ENCODE measurements around the gene NCKAP5.

The NCKAP5 gene

DNA sequence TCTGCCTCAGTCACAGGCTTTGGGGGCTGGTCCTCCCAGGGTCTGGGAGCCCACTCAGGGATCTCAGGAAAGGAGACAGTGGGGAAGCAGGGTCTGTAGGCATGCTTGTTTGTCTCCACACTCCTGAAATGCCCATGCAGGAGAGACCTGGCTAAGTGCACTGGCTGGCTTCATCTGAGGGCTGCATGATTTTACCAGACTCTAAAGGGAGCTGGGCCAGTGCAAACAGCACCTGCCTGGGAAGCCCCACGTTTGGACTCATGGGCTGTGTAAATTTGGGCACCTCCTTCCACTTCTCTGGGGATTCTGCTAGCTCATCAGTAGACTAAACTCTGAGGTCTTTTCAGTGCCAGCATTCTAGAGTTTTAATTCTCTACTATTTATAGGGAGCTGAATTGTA lies 931.9 kb downstream of the NCKAP5 start:
- Histone ChIP-seq H3K9ac (no peak overlapping the region), H3K4me1 (peaks cover 0 to 2% (median 0%) of the 10 kb centered on the region in 10 experiments; a peak in 2 of 20 replicates), H3K9me3 (replicated peaks in 1 of 11) (no peaks in the 10 kb centered on the region), H3K36me3 (no peaks in the 10 kb centered on the region), H3K4me3 (no peak overlapping the region), H3K27me3 (no peaks in the 10 kb centered on the region), H3K27ac (no peak overlapping the region), H3K4me2 (no peak overlapping the region), H4K20me1 (no peaks in the 10 kb centered on the region)
- no peak for TF ChIP-seq Cebpa-rat (IDR thresholded peaks at IDR 0.05)

GRCh38 chr2:132633635-132634034 lies 934.6 kb downstream of the NCKAP5 start:
- Histone ChIP-seq H3K27me3 (no peaks in the 10 kb centered on the region), H3K9me3 (replicated peaks in 1 of 11) (no peaks in the 10 kb centered on the region), H3K4me3 (no peak overlapping the region), H3K4me2 (no peak overlapping the region), H3K9ac (no peak overlapping the region), H4K20me1 (no peaks in the 10 kb centered on the region), H3K4me1 (no peaks in the 10 kb centered on the region), H3K27ac (no peak overlapping the region), H3K36me3 (no peaks in the 10 kb centered on the region)
- no peak for TF ChIP-seq Cebpa-rat (IDR thresholded peaks at IDR 0.05)

DNA sequence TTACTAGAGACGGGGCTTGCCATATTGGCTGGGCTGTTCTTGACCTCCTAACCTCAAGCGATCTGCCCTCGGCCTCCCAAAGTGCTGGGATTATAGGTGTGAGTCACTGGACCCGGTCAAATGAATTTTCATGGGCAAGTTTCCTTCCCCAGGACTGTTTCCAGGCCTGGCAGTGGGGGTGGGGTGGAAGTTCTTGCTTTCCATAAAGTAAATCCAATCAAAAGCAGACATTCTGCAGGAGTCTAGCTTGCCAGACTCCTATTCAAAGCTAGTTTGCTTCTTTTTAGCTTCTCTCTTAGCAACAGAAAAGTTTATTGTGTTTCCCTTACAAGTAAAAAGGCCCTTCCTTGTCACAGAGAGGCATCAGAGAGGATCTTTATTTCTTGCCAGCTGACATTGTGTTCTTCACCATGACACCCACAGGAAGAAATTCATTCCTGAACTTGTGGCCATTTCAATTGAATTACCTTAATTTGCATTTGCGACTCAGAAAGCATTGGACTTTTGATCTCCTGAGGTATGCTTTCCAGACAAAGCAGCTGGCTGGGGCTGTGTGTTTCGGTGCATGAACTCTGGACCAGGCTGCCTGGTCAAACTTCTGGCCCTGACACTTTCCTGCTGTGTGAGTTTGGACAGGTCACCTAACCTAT lies 936.1 kb downstream of the NCKAP5 start:
- Histone ChIP-seq H3K4me2 (no peak overlapping the region), H3K4me3 (no peak overlapping the region), H3K36me3 (no peaks in the 10 kb centered on the region), H3K9me3 (replicated peaks in 1 of 11) (no peaks in the 10 kb centered on the region), H3K27ac (no peak overlapping the region), H4K20me1 (no peaks in the 10 kb centered on the region), H3K27me3 (no peaks in the 10 kb centered on the region), H3K4me1 (no peaks in the 10 kb centered on the region), H3K9ac (no peak overlapping the region)
- TF ChIP-seq Cebpa-rat (IDR thresholded peaks at IDR 0.05) = no peak

DNA sequence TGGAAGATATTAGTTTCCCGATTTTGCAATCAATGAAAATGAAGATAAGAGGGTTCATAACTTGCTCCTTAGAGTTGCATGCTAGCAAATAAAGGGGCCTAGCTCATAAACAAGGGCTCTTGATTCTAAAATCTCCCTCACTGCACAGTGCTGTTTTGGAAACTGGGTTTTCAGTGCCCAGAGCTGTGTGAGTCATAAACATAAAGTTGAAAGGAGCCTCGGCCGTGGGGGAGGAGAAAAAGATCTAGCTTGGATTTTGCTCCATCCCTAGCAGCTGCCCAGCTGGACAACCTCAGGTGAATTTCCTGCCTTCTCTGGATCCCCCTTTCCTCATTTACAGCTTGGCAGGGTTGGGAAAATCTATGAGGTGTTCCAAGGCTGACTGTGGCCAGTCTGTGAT lies 940.7 kb downstream of the NCKAP5 start:
- Histone ChIP-seq H3K27me3 (no peaks in the 10 kb centered on the region), H3K4me2 (no peak overlapping the region), H3K27ac (no peak overlapping the region), H3K36me3 (no peaks in the 10 kb centered on the region), H4K20me1 (no peaks in the 10 kb centered on the region), H3K9me3 (replicated peaks in 1 of 11) (no peaks in the 10 kb centered on the region; a peak in 1 of 22 replicates), H3K9ac (no peak overlapping the region), H3K4me1 (no peaks in the 10 kb centered on the region), H3K4me3 (no peak overlapping the region)
- no peak for TF ChIP-seq Cebpa-rat (IDR thresholded peaks at IDR 0.05)

GRCh38 chr2:132623096-132623839 lies 945.0 kb downstream of the NCKAP5 start:
- no peaks in the 10 kb centered on the region; a peak in 1 of 22 replicates for H3K9me3 ChIP-seq (replicated peaks in 1 of 11)
- H3K27ac ChIP-seq = no peak overlapping the region
- TF ChIP-seq Cebpa-rat (IDR thresholded peaks at IDR 0.05) = no peak
- H3K9ac ChIP-seq = no peak overlapping the region
- H3K27me3 ChIP-seq = no peaks in the 10 kb centered on the region
- H3K4me2 ChIP-seq = no peak overlapping the region
- peaks cover 7 to 22% (median 13%) of the 10 kb centered on the region in 10 experiments; a peak in 16 of 20 replicates for H3K4me1 ChIP-seq
- no peaks in the 10 kb centered on the region for H3K36me3 ChIP-seq
- no peak overlapping the region for H3K4me3 ChIP-seq
- H4K20me1 ChIP-seq = no peaks in the 10 kb centered on the region

All from BLaER1 treated with 17β-estradiol and CSF1 and Interleukin-3, amounts not matched to agents 10 nM and 100 nM (cell line).